HCT116 (cell line): ENCODE results near the gene PRKAG2. TPM values are rescaled to one million over a fixed set of nuclear protein-coding genes. Genes with fewer than 3 reads are reported as not detected.

Source experiments
- ATAC-seq: fragments of 200-7000 bp; cut with Tn5 transposase; 2 replicates; pipeline ENCODE4 v1.9.1; 2020; ENCODE audit warnings: mild to moderate bottlenecking, moderate library complexity
- BruUV-seq: library from RNA; stranded (reverse); fragments of 400-500 nt; replicated peaks from 2 replicates; lab custom pipeline; 2021; lab: Mats Ljungman, UMichigan
- CTCF ChIA-PET: fragments of 300-600 bp; sonication (Branson Sonifier 250); formaldehyde crosslinking; loops from one replicate; lab custom pipeline; 2021; ENCODE audit warnings: antibody characterized with exemption; lab: Charles Lee
- POLR2A ChIA-PET: fragments of 300-600, 350-600 bp; sonication (Branson Sonifier 250); formaldehyde crosslinking; loops from one replicate; lab custom pipeline; 2021; ENCODE audit warnings: antibody characterized with exemption; lab: Charles Lee
- RAD21 ChIA-PET, 2 experiments: fragments of 300-600 bp; sonication (Branson Sonifier 250); formaldehyde crosslinking; loops; one replicate each; lab custom pipeline; 2023; ENCODE audit warnings: low total read pairs in 2 of 2; ENCODE audit not compliant: uncharacterized antibody in 2 of 2, unreplicated experiment in 2 of 2, low non-redundant PET in 1 of 2; lab: Charles Lee
- DNase-seq: peaks from one replicate; pipeline ENCODE4 v3.0.0-alpha.2; 2010; ENCODE audit warnings: low read depth, low spot score
- H2AFZ ChIP-seq: fragments of 200-600 bp; shearing (Covaris generic), sonication (generic); 2 replicates; pipeline ENCODE4 v1.6.1; 2017; ENCODE audit warnings: low read depth, mixed run types, mixed read lengths, antibody characterized with exemption, low read length; ENCODE audit not compliant: poor library complexity, severe bottlenecking
- H3K27ac ChIP-seq: 2 replicates; pipeline ENCODE4 v1.5.1; 2012; ENCODE audit warnings: low read depth, low read length
- H3K27me3 ChIP-seq: fragments of 200-600 bp; sonication (generic); 2 replicates; pipeline ENCODE4 v1.6.1; 2016; ENCODE audit warnings: mixed run types, low read length, mixed read lengths; ENCODE audit not compliant: insufficient read depth
- H3K36me3 ChIP-seq, 2 experiments: fragments of 200-500 bp in 1 of 2; fragments of 200-600 bp in 1 of 2; sonication (Bioruptor generic) in 1 of 2; sonication (generic) in 1 of 2; 2 replicates each; pipeline versions ENCODE4 v1.5.1 to v1.6.1; 2014 to 2016; ENCODE audit warnings: low read length in 2 of 2, inconsistent platforms in 1 of 2, mixed read lengths in 1 of 2, mixed run types in 1 of 2; ENCODE audit not compliant: insufficient read depth in 2 of 2, control insufficient read depth in 1 of 2
- H3K4me1 ChIP-seq, 2 experiments: fragments of 200-600 bp in 1 of 2; sonication (generic) in 1 of 2; 2 replicates each; pipeline versions ENCODE4 v1.5.1 to v1.6.1; 2012 to 2017; ENCODE audit warnings: low read length in 2 of 2, inconsistent platforms in 1 of 2, mild to moderate bottlenecking in 1 of 2, mixed read lengths in 1 of 2, mixed run types in 1 of 2, moderate library complexity in 1 of 2; ENCODE audit not compliant: insufficient read depth in 2 of 2, control insufficient read depth in 1 of 2
- H3K4me2 ChIP-seq: fragments of 200-600 bp; sonication (generic); 2 replicates; pipeline ENCODE4 v1.6.1; 2017; ENCODE audit warnings: mixed run types, low read length, mixed read lengths
- H3K4me3 ChIP-seq, 2 experiments: fragments of 200-600 bp in 1 of 2; sonication (generic) in 1 of 2; replicated peaks in 1 of 2; 2 replicates each; pipeline ENCODE4 v1.5.1; 2011 to 2016; ENCODE audit warnings: low read length in 2 of 2, control low read depth in 1 of 2, low read depth in 1 of 2, mild to moderate bottlenecking in 1 of 2, mixed read lengths in 1 of 2, mixed run types in 1 of 2
- H3K79me2 ChIP-seq: fragments of 200-600 bp; sonication (generic); 2 replicates; pipeline ENCODE4 v1.6.1; 2017; ENCODE audit warnings: mild to moderate bottlenecking, mixed run types, low read length, moderate library complexity, mixed read lengths; ENCODE audit not compliant: insufficient read depth
- H3K9ac ChIP-seq: fragments of 200-600 bp; sonication (generic); 2 replicates; pipeline ENCODE4 v1.6.1; 2016; ENCODE audit warnings: low read length, mixed read lengths
- H3K9me2 ChIP-seq: fragments of 200-600 bp; sonication (generic), shearing (Covaris generic); 2 replicates; pipeline ENCODE4 v1.6.1; 2017; ENCODE audit warnings: mixed run types, mild to moderate bottlenecking, moderate library complexity; ENCODE audit not compliant: insufficient read depth
- H3K9me3 ChIP-seq, 2 experiments: fragments of 200-500 bp in 1 of 2; fragments of 200-600 bp in 1 of 2; sonication (Bioruptor generic) in 1 of 2; sonication (generic) in 1 of 2; 2 replicates each; pipeline ENCODE4 v1.6.1; 2014 to 2017; ENCODE audit warnings: low read length in 2 of 2, mixed read lengths in 2 of 2, inconsistent platforms in 1 of 2, low read depth in 1 of 2, mild to moderate bottlenecking in 1 of 2, mixed run types in 1 of 2, moderate library complexity in 1 of 2; ENCODE audit not compliant: control insufficient read depth in 1 of 2, insufficient read depth in 1 of 2
- H4K20me1 ChIP-seq: fragments of 200-600 bp; sonication (generic), shearing (Covaris generic); 2 replicates; pipeline ENCODE4 v1.6.1; 2017; ENCODE audit warnings: mixed run types, mild to moderate bottlenecking, moderate library complexity; ENCODE audit not compliant: insufficient read depth
- ATF3 ChIP-seq: IDR thresholded peaks from 2 replicates; pipeline ENCODE4 v1.6.1; 2012
- CEBPB ChIP-seq: IDR thresholded peaks from 2 replicates; pipeline ENCODE4 v1.6.1; 2012; ENCODE audit warnings: low read depth
- CTCF ChIP-seq, 3 experiments: fragments of 200-600 bp in 1 of 3; sonication (generic) in 1 of 3; IDR thresholded peaks in 2 of 3; conservative IDR thresholded peaks in 1 of 3; 2 replicates each; pipeline ENCODE4 v1.5.1; 2012 to 2017; ENCODE audit warnings: low read depth in 2 of 3, low read length in 2 of 3, antibody characterized with exemption in 1 of 3, borderline replicate concordance in 1 of 3, control low read depth in 1 of 3, mild to moderate bottlenecking in 1 of 3, mixed read lengths in 1 of 3, mixed run types in 1 of 3, moderate library complexity in 1 of 3; ENCODE audit not compliant: insufficient read depth in 1 of 3
- EGR1 ChIP-seq: IDR thresholded peaks from 2 replicates; pipeline ENCODE4 v1.6.1; 2012; ENCODE audit warnings: low read depth
- EZH2phosphoT487 ChIP-seq: fragments of 200-600 bp; IDR thresholded peaks from 2 replicates; pipeline ENCODE4 v1.6.1; 2018; ENCODE audit warnings: antibody characterized with exemption, borderline replicate concordance
- JUND ChIP-seq: IDR thresholded peaks from 2 replicates; pipeline ENCODE4 v1.6.1; 2012
- POLR2AphosphoS5 ChIP-seq: IDR thresholded peaks from 2 replicates; pipeline ENCODE4 v1.6.1; 2011; ENCODE audit warnings: mild to moderate bottlenecking, low read depth, low read length, moderate library complexity
- RAD21 ChIP-seq: IDR thresholded peaks from 2 replicates; pipeline ENCODE4 v1.6.1; 2012; ENCODE audit warnings: low read depth, mild to moderate bottlenecking
- SP1 ChIP-seq: IDR thresholded peaks from 2 replicates; pipeline ENCODE4 v1.6.1; 2012; ENCODE audit warnings: low read depth
- YY1 ChIP-seq: IDR thresholded peaks from 2 replicates; pipeline ENCODE4 v1.6.1; 2011; ENCODE audit warnings: low read length, low read depth, moderate library complexity, mild to moderate bottlenecking; ENCODE audit not compliant: insufficient replicate concordance; ENCODE audit errors: extremely low read depth
- ZBTB33 ChIP-seq: IDR thresholded peaks from 2 replicates; pipeline ENCODE4 v1.6.1; 2011; ENCODE audit warnings: mild to moderate bottlenecking, low read length, moderate library complexity; ENCODE audit not compliant: insufficient replicate concordance; ENCODE audit errors: extremely low read depth
- ZFX ChIP-seq: fragments of 450-650 bp; IDR thresholded peaks from 2 replicates; pipeline ENCODE4 v1.6.1; 2017
- intact Hi-C: fragments of 100-400 bp; cut with micrococcal nuclease; formaldehyde crosslinking; loops from 2 replicates; pipeline ENCODE4 v1.10.0; 2022
- total RNA-seq: library from RNA; stranded (reverse); gene quantifications from one replicate; pipeline ENCODE4 v1.2.1, GENCODE V29; 2021; ENCODE audit not compliant: unreplicated experiment

PRKAG2 gene
- total RNA-seq, 1 experiment from 2014 or later = 23.6 TPM

- TF ChIP-seq ATF3 (no peak), RAD21 (no peak), ZBTB33 (no peak), POLR2AphosphoS5 (no peak), ZFX (no peak), JUND (no peak), EZH2phosphoT487 (no peak)
These were observed 28.4 kb upstream of the PRKAG2 start (continued) for GRCh38 chr7:151905353-151905752.

- Histone ChIP-seq H3K9me2 (no peaks in the 10 kb centered on the region), H3K27ac (no peak overlapping the region), H3K4me2 (no peak overlapping the region), H2AFZ (no peak overlapping the region), H3K4me3 (no peak overlapping the region), H3K36me3 (no peaks in the 10 kb centered on the region), H3K27me3 (peaks cover 16% of the 10 kb centered on the region; the same call in 1 of the 2 replicates), H4K20me1 (no peaks in the 10 kb centered on the region), H3K4me1 (no peaks in the 10 kb centered on the region), H3K79me2 (no peaks in the 10 kb centered on the region), H3K9ac (no peak overlapping the region), H3K9me3 (no peaks in the 10 kb centered on the region)
- BruUV-seq = no TSS peak
- DNase-seq (no peak), ATAC-seq (no peak)
- ChIA-PET POLR2A (no interaction called here), RAD21 (no interaction called here), CTCF (no interaction called here)
- TF ChIP-seq CEBPB (no peak), CTCF (IDR thresholded peaks at IDR 0.05 in 2 of 3, conservative IDR thresholded peaks at IDR 0.05 in 1 of 3; ENCODE audit: borderline replicate concordance in 1 of 3, insufficient read depth in 1 of 3, low read depth in 2 of 3, low read length in 2 of 3) (no peak), EGR1 (no peak), POLR2AphosphoS5 (no peak), EZH2phosphoT487 (no peak), ZBTB33 (no peak), YY1 (no peak), ATF3 (no peak), SP1 (no peak)
- intact Hi-C loops = no loop called here
These were observed 27.4 kb upstream of the PRKAG2 start for GRCh38 chr7:151904270-151904669.
